GM10266 (cell line): Measurements from ENCODE around the gene ZSCAN5A.

ENCODE experiments used
- DNase-seq: peaks from one replicate; pipeline ENCODE4 v3.0.0; 2012; ENCODE audit errors: extremely low spot score
- CTCF ChIP-seq: IDR thresholded peaks from 2 replicates; pipeline ENCODE4 v1.5.1; 2012; ENCODE audit warnings: mild to moderate bottlenecking, low read depth; ENCODE audit not compliant: control insufficient read depth, insufficient read depth; ENCODE audit errors: missing control alignments

Gene ZSCAN5A

GRCh38 chr19:56314381-56315076 is at the start of gene ZSCAN5A:
Gene ZSCAN5A (minus strand): TSS chr19:56314839. CDS start chr19:56225046, 89,793 bp downstream.
- TF ChIP-seq CTCF, result no peak
- DNase-seq, result peak; percentile 92

- no peak for DNase-seq
- no peak for TF ChIP-seq CTCF
These were observed 46.2 kb upstream of the ZSCAN5A start for GRCh38 chr19:56360841-56361240.

GRCh38 chr19:56356944-56357343 is 42.3 kb upstream of the ZSCAN5A start:
- TF ChIP-seq CTCF, result no peak
- DNase-seq, result no peak

GRCh38 chr19:56355517-56355916 is 40.9 kb upstream of the ZSCAN5A start:
- DNase-seq, result no peak
- no peak for TF ChIP-seq CTCF

- DNase-seq, result no peak
- TF ChIP-seq CTCF, result no peak
These were observed 36.6 kb upstream of the ZSCAN5A start for GRCh38 chr19:56351208-56351607.

GRCh38 chr19:56350416-56351045 is 35.9 kb upstream of the ZSCAN5A start:
- DNase-seq, result peak; percentile 33
- TF ChIP-seq CTCF, result peak; percentile 66

- peak; percentile 34 for TF ChIP-seq CTCF
- DNase-seq, result no peak
These were observed 33.7 kb upstream of the ZSCAN5A start for GRCh38 chr19:56348289-56348877.
